HT1080 (cell line): ENCODE data around the gene PLB1. TPM values are rescaled to one million over a fixed set of nuclear protein-coding genes. Genes with fewer than 3 reads are reported as not detected.

Source experiments
- DNase-seq: peaks from one replicate; pipeline ENCODE4 v3.0.0-alpha.2; 2015; ENCODE audit warnings: low read depth
- polyA plus RNA-seq, 2 experiments: library from polyadenylated mRNA; depleted of rRNA; stranded (reverse); fragments of >200 nt; gene quantifications; 2 replicates each; pipeline ENCODE4 v1.2.3, GENCODE V29; 2015
- total RNA-seq: library from RNA; depleted of rRNA; stranded (reverse); fragments of >200 nt; shearing (Covaris generic); gene quantifications from 2 replicates; pipeline ENCODE4 v1.2.3, GENCODE V29; 2014; rRNA removed

Gene PLB1
- total RNA-seq, result 1.2 and 1.8 TPM in 2 replicates
- 0.31 and 0.33 TPM in 2 replicates for polyA plus RNA-seq (2015; cell fraction: cytosol; rRNA removed)
- 0.41 and 1.8 TPM in 2 replicates for polyA plus RNA-seq (2015; cell fraction: nucleus; rRNA removed)

DNA sequence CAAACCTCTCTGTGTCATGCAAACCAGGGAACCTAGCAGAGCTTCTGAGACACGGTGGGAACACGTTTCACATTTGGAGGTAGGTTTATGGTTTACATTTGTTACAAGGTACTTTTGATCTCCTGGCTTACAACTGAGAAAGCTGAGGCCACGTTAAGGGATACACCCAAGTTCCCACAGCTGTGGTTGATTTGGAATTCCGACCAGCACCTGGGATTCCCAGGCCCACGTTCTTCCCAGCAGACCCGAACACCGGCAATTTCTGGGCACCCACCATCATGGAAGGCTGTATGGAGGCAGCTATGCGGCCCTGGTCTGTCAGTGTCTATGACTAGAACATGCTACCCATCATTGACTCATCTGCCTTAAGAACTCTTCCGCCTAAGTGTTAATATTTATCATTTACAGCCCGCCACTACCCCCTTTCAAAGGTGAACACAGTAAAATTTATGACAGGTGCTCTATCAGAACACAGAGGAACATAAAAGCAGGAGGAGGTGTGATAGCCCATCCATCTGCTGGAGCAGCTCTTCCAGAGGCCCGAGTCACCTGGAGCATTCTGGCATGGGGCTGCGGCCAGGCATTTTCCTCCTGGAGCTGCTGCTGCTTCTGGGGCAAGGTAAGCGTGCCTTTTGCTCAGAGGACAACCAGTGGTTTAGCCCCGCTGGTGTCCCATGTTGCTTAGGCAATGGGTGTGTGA, at the start of gene PLB1:
TSS of gene PLB1 (plus strand) at position 510 of the 700 bp plus-strand sequence. CDS start at position 565, 55 bp downstream.
- no peak for DNase-seq

DNA sequence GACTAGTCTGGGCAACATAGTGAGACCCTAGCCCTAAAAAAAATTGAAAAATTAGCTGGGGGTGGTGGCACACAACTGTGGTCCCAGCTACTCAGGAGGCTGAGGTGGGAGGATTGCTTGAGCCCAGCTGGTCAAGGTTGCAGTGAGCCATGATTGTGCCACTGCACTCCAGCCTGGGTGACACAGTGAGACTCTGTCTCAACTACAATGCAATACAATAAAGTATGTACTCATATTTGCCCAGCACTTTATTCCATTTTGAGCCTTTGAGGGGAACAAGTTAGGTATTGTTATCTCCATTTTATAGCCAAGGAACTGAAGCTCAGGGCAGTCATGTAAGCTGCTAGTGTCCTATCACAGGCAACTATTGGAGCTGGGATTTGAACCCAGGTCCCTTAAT, 49.3 kb upstream of the PLB1 start:
- no peak for DNase-seq

- DNase-seq, result no peak
Observed at GRCh38 chr2:28447086-28447485, 48.8 kb upstream of the PLB1 start.

- DNase-seq, result peak; percentile 74
Observed at GRCh38 chr2:28447943-28448792, 47.7 kb upstream of the PLB1 start.

DNA sequence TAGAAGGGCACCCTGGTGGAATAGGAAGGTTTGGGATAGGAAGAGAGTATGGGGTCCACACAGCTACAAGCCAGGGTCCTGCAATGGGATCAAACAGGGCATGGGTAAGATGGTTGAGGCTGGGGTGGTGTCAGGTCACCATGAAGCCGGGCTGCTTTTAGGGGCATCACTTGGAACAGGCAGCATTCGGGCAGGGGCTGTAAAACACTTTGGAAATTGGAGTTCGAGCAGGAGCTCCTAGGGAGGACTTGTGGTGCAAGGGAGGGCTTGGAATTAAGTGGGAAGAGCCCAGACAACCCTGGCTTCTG, 47.1 kb upstream of the PLB1 start:
- no peak for DNase-seq

GRCh38 chr2:28449126-28449487, 46.8 kb upstream of the PLB1 start:
- DNase-seq, result no peak

DNA sequence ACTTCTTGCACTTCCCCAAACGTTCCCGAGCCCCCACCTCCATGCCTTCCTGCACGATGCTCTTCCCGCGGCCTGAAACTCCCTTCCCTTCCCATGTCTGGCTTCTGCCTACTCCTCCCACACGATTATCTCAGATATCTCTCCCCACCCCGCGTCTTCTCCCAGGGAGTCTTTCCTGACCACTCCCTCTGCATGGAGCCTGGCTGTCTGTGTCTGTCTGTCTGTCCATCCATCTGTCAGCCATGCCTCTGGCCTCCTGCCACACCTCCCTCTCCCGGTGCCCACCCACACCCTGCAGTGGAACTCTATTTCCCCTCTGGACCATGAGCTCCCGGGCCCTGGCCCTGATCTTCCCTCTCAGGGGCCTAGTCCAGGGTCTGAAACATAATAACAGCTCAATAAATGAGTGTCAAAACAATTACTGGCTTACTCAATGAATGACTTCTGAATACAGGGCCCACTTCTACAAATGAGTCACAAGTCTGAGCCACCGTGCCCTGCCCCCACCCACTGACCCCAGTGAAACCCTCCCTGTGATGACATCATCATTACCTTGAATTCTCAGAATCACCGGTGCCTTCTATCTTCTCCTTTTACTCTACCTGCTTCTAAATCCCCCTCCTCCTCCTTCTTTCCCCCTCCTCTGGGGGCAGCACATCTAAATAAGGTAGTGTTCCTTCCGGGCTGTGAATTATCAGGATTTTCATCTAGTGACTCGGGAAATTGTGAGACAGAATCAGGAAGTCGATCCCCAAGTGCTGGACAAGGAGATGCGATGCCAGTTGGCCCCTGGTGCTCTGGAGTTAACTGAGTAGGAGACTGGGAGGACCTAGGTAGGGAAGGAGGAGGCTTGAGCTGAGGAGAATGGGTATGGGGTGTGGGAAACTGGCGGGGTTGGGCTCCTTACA, 46.1 kb upstream of the PLB1 start:
- DNase-seq, result peak; percentile 75

DNA sequence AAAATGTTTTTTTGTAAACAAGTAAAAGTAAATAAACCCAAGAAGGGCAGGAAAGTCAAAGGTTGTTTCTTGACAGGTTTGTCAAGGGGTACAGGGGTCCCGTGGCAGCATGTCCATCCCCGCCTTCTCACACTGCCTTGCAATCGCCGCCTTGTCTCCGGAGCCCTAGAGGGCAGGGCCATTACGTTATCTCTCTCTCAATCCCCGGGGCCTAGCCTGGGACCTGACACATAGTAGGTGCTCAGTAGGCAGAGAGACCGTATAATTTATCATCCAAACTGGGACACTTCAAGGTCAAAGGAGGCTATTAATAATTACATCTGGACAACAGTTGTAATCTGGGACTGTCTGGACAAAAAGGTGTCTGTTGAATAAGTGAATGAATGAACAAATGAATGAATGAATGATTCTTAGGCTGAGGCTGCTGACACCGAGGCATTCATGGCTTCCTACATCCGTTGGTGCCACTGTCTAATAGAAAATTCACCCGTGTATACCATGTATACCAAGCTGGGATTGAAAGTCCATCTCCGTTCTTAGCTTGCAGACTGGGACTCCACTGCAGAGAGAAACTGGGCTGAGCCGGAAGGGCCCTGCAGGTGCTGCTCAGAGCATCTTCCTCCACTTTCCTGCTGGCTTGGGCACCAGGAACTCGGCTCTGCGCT, 44.8 kb upstream of the PLB1 start:
- DNase-seq, result no peak

- DNase-seq, result no peak
Observed at GRCh38 chr2:28451793-28452533, 43.9 kb upstream of the PLB1 start.

GRCh38 chr2:28452534-28453081, 43.3 kb upstream of the PLB1 start:
- DNase-seq, result peak; percentile 54

DNA sequence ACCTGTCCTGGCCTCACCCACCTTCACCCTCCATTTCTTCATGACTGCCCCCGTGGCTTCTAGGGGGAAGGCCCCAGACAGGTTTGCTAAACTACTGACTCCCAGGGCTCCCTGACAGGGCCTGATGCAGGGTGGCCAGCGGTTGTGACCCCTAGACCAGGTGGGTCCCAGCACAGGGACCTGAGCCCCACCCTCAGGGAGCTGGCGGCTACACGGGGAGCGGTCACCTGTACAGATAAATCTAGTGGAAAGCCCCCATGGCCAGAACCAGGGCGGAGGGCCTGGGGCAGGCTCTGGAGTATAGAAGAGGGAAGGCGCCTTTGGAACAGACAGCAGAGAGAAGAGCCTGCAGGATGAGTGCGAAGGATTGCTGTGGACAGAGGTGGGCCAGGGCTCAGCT, 42.5 kb upstream of the PLB1 start:
- DNase-seq, result no peak

DNA sequence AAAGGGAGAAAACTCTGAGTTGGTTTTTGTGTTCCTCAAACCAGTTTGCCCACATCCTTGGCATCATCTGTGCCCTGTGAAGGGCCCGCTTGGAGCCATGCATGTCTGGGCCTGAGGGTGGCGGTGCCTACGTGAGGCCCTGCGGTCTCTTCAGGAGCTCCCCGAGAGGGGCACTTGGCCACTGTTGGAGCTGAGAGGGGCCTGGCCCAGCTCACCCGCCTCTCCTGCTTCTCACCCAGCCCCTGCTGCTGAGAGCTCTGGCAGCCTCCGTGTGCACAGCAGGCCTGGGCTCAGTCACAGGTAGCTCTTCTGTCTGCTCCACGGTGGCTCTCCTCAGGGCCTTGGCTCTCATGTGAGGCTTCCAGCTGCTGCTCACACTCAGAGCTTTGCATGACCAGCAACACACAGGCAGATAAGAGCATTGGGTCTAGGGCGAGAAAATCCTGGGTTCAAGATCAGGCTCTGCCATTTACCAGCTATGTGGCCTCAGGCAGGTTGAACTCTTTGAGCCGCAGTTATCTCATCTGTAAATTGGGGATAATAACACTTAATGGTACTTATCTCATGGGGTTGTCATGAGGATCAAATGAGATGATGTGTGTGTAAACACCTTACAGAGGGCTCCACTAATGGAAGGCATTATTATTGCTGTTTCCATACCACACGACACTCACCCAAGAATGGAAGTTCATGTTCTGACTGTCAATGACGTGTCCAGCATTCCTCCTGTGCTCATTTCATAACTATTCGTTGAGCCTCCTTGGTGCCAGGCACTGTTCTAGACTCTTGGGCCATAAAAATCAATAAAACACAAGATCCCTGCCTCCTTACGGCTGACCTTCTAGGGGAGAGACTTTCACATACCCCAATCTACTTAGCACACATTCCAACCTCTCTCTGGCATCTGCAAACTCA, 41.6 kb upstream of the PLB1 start:
- peak; percentile 33 for DNase-seq

DNA sequence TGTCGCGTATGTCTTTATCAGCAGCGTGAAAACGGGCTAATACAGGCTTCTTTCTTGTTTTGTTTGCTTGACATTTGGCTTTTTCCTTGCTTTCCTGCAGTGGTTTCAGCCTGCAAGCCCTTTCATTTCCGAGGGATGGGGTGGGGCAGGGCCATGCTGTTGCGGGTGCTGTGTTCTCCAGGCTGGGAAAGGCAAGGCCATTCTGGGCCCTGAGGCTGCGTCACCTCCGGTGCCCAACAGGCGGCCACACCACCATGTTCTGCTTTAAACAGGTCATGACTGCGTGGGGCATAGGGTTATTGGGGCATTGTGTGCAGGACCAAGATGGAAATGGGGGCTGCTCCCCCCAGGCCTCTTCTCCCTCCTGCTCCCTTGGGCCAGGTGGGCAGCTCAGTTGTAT, 38.6 kb upstream of the PLB1 start:
- no peak for DNase-seq

DNA sequence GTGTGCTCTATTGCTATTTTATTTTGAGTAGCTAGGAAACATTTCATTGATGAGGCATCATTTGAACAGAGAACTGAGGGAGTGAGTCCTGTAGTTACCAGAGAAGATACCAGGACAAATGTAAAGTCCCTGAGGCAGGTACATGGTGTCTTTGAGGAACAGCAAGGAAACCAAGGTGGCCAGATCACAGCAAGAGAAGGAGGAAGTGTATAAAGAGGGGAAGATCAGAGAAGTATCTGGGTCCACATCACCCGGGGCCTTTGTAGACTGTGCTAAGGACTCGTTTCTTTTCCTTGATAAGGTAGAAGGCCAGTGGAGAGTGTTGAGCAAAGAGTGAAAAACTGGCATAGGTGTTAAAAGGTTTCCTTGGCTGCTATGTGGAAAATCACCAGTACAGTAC, 34.8 kb upstream of the PLB1 start:
- no peak for DNase-seq

- no peak for DNase-seq
Observed at GRCh38 chr2:28462122-28462521, 33.7 kb upstream of the PLB1 start.

DNA sequence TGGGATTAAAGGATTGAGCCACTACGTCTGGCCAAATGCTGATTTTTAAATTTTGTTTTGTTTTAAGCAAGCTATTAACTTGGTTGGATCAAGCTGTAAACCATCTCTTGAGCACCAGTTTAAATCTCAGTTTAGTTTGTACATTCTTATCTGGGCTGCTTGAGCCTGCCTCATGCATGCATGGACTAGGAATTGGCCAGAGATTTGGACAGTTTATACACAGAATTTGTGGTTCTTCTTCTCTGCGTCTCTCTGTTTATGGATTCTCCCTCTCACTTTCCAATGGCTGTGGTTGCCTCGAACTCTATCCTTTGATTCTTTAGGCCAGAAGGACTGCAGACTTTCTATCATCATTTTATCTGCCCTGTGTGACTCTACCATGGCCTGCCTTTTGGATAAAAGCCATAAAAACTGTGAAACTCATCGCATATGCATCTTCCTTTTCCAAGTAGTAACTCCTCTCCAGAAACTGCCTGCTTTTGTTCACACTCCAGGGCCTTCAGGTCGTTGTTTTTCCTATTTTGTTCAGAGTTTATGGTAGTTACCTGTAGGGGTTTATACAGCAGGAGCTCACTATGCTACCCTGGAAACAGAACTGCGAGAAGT, 32.5 kb upstream of the PLB1 start:
- no peak for DNase-seq

DNA sequence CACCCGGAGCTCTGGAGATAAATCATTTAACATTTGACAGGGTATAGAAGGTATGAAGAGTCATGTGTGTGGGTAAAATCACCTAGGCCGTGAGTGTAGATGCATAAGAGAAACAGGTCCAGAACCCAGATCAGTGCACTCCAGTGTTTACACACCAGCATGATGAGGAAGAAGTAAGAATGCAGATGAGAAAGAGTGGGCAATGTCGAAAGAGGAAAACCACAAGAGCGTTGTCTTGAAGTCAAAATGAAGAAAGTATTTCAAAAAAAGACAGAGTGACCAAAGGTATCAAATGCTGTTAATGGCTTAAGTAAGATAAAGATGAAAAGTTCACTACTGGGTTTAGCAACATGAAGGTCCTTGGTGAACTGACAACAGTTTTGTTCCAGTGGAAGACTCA, 32.0 kb upstream of the PLB1 start:
- DNase-seq, result no peak

GRCh38 chr2:28465148-28465885, 30.5 kb upstream of the PLB1 start:
- DNase-seq, result no peak
